ENCODE results near the gene HSF2. TPM values are rescaled to one million over a fixed set of nuclear protein-coding genes. Genes with fewer than 3 reads are reported as not detected.

Gene HSF2
- total RNA-seq, 4 donors from 2014 or later, result 6.0 to 20.5 (median 9.9) TPM

Small RNAs within 50 kb of the gene (small RNA-seq; reads per million reads assigned to genes)
- gene Z99129.1, result 0 reads per million in 4 donors

Other genes starting within 250 kb of the HSF2 start
- 100 to 1,000 TPM in 2 of 4 donors, 10 to 100 TPM in 2; 32.6 to 138 (median 87.0) TPM for gene SERINC1, start 72.2 kb downstream of the HSF2 start, total RNA-seq
- gene PKIB, start 210.8 kb downstream of the HSF2 start, total RNA-seq, result 100 to 1,000 TPM in 2 of 4 donors, 10 to 100 TPM in 2; 45.2 to 163 (median 96.1) TPM

Data from transverse colon (tissue), 4 donors.